Neural cell (in vitro differentiated cells): ENCODE measurements around the gene SYT2. TPM values are rescaled to one million over a fixed set of nuclear protein-coding genes. Genes with fewer than 3 reads are reported as not detected.
"Not testable (repeated sequence)": the region's sequence is repeated elsewhere in the genome, so short reads cannot be mapped to it uniquely, and the experiment has no call there.

Experiments
- H2AFZ ChIP-seq: fragments of 200-600, 300-800 bp; sonication (generic), shearing (Covaris generic); 2 replicates; pipeline ENCODE4 v1.6.0; 2014; ENCODE audit warnings: low read depth, mild to moderate bottlenecking, antibody characterized with exemption, low read length, moderate library complexity
- H3F3A ChIP-seq: fragments of 200-600 bp; shearing (Covaris generic); 2 replicates; pipeline ENCODE4 v1.6.1; 2016; ENCODE audit warnings: mild to moderate bottlenecking, moderate library complexity, mixed read lengths, antibody characterized with exemption, low read length; ENCODE audit not compliant: insufficient read depth, poor library complexity, severe bottlenecking
- H3K27ac ChIP-seq: fragments of 200-600, 300-800 bp; sonication (generic), shearing (Covaris generic); 2 replicates; pipeline ENCODE4 v1.5.1; 2014; ENCODE audit warnings: mild to moderate bottlenecking, low read length, moderate library complexity
- H3K27me3 ChIP-seq: fragments of 300-800, 200-600 bp; sonication (generic), shearing (Covaris generic); 2 replicates; pipeline ENCODE4 v1.6.0; 2014; ENCODE audit warnings: mild to moderate bottlenecking, low read depth, low read length, moderate library complexity; ENCODE audit not compliant: insufficient read depth
- H3K36me3 ChIP-seq: fragments of 300-800, 200-600 bp; sonication (generic), shearing (Covaris generic); 2 replicates; pipeline ENCODE4 v1.5.1; 2014; ENCODE audit warnings: mild to moderate bottlenecking, antibody characterized with exemption, low read length, moderate library complexity; ENCODE audit not compliant: insufficient read depth
- H3K4me2 ChIP-seq: fragments of 300-800, 200-600 bp; sonication (generic), shearing (Covaris generic); 2 replicates; pipeline ENCODE4 v1.6.0; 2014; ENCODE audit warnings: mild to moderate bottlenecking, low read length
- H3K4me3 ChIP-seq: fragments of 300-800, 200-600 bp; sonication (generic), shearing (Covaris generic); 2 replicates; pipeline ENCODE4 v1.5.1; 2014; ENCODE audit warnings: mild to moderate bottlenecking, low read length, moderate library complexity
- H3K79me2 ChIP-seq: fragments of 200-600 bp; shearing (Covaris generic); replicated peaks from 2 replicates; pipeline ENCODE4 v1.6.0; 2014; ENCODE audit warnings: mild to moderate bottlenecking, low read length, moderate library complexity; ENCODE audit not compliant: insufficient read depth
- H3K9ac ChIP-seq: fragments of 300-800, 200-600 bp; sonication (generic), shearing (Covaris generic); 2 replicates; pipeline ENCODE4 v1.6.1; 2016; ENCODE audit warnings: mild to moderate bottlenecking, low read length, mixed read lengths
- H3K9me2 ChIP-seq: fragments of 200-600 bp; shearing (Covaris generic); 2 replicates; pipeline ENCODE4 v1.6.1; 2016; ENCODE audit warnings: mild to moderate bottlenecking, low read length, mixed read lengths; ENCODE audit not compliant: insufficient read depth
- H3K9me3 ChIP-seq: fragments of 200-600, 300-800 bp; sonication (generic), shearing (Covaris generic); 2 replicates; pipeline ENCODE4 v1.6.1; 2016; ENCODE audit warnings: mild to moderate bottlenecking, mixed run types, low read length, moderate library complexity, mixed read lengths
- H4K20me1 ChIP-seq: fragments of 200-600 bp; shearing (Covaris generic); 2 replicates; pipeline ENCODE4 v1.6.1; 2016; ENCODE audit warnings: mild to moderate bottlenecking, mixed run types; ENCODE audit not compliant: insufficient read depth
- CTCF ChIP-seq: fragments of 450-650 bp; IDR thresholded peaks from 2 replicates; pipeline ENCODE4 v1.5.1; 2014; ENCODE audit warnings: antibody characterized with exemption, mild to moderate bottlenecking, moderate library complexity; ENCODE audit not compliant: poor library complexity, severe bottlenecking
- EP300 ChIP-seq: fragments of 450-650 bp; conservative IDR thresholded peaks from 2 replicates; pipeline ENCODE4 v1.6.1; 2014; ENCODE audit warnings: antibody characterized with exemption, mild to moderate bottlenecking, moderate library complexity; ENCODE audit not compliant: poor library complexity, severe bottlenecking
- EZH2 ChIP-seq: fragments of 200-600, 300-800 bp; shearing (Covaris generic), sonication (generic); IDR thresholded peaks from 2 replicates; pipeline ENCODE4 v1.6.1; 2014; ENCODE audit warnings: antibody characterized with exemption, low read length, borderline replicate concordance, mild to moderate bottlenecking; ENCODE audit not compliant: insufficient read depth, poor library complexity, severe bottlenecking
- POLR2AphosphoS5 ChIP-seq: IDR thresholded peaks from 2 replicates; pipeline ENCODE4 v1.6.1; 2012
- RAD21 ChIP-seq: fragments of 450-650 bp; conservative IDR thresholded peaks from 2 replicates; pipeline ENCODE4 v1.6.1; 2014; ENCODE audit warnings: antibody characterized with exemption, mild to moderate bottlenecking, moderate library complexity
- SMC3 ChIP-seq: fragments of 450-650 bp; conservative IDR thresholded peaks from 2 replicates; pipeline ENCODE4 v1.6.1; 2014; ENCODE audit warnings: antibody characterized with exemption, mild to moderate bottlenecking, moderate library complexity; ENCODE audit not compliant: poor library complexity
- TAF1 ChIP-seq: IDR thresholded peaks from 2 replicates; pipeline ENCODE4 v1.6.1; 2012; ENCODE audit warnings: low read depth
- polyA plus RNA-seq: library from polyadenylated mRNA; depleted of rRNA; stranded (reverse); fragments of >200 nt; gene quantifications from 2 replicates; pipeline ENCODE4 v1.2.3, GENCODE V29; 2014
- TF ChIP-seq, protein P1 (sequence below): IDR thresholded peaks from 2 replicates; pipeline ENCODE4 v1.6.1; 2012; ENCODE audit warnings: borderline replicate concordance

SYT2 gene
- polyA plus RNA-seq, 1 donor from 2014 or later = 0.04 TPM

GRCh38 chr1:202553560-202554038 is 156.7 kb downstream of the SYT2 start:
- no peak overlapping the region for H3K4me3 ChIP-seq
- H3K9me2 ChIP-seq = no peaks in the 10 kb centered on the region
- H3K36me3 ChIP-seq = no peaks in the 10 kb centered on the region
- TF ChIP-seq SMC3 (no peak), EP300 (no peak), EZH2 (no peak), POLR2AphosphoS5 (no peak), RAD21 (no peak), CTCF (no peak), TAF1 (no peak)
- TF ChIP-seq, protein P1, sequence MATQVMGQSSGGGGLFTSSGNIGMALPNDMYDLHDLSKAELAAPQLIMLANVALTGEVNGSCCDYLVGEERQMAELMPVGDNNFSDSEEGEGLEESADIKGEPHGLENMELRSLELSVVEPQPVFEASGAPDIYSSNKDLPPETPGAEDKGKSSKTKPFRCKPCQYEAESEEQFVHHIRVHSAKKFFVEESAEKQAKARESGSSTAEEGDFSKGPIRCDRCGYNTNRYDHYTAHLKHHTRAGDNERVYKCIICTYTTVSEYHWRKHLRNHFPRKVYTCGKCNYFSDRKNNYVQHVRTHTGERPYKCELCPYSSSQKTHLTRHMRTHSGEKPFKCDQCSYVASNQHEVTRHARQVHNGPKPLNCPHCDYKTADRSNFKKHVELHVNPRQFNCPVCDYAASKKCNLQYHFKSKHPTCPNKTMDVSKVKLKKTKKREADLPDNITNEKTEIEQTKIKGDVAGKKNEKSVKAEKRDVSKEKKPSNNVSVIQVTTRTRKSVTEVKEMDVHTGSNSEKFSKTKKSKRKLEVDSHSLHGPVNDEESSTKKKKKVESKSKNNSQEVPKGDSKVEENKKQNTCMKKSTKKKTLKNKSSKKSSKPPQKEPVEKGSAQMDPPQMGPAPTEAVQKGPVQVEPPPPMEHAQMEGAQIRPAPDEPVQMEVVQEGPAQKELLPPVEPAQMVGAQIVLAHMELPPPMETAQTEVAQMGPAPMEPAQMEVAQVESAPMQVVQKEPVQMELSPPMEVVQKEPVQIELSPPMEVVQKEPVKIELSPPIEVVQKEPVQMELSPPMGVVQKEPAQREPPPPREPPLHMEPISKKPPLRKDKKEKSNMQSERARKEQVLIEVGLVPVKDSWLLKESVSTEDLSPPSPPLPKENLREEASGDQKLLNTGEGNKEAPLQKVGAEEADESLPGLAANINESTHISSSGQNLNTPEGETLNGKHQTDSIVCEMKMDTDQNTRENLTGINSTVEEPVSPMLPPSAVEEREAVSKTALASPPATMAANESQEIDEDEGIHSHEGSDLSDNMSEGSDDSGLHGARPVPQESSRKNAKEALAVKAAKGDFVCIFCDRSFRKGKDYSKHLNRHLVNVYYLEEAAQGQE = no peak
- H3K27ac ChIP-seq = no peak overlapping the region
- H3K4me2 ChIP-seq = no peak overlapping the region
- H3K9me3 ChIP-seq = no peaks in the 10 kb centered on the region
- H3K27me3 ChIP-seq = no peaks in the 10 kb centered on the region
- no peaks in the 10 kb centered on the region for H3F3A ChIP-seq
- no peak overlapping the region for H2AFZ ChIP-seq
- H3K79me2 ChIP-seq = no peaks in the 10 kb centered on the region
- H3K9ac ChIP-seq = no peak overlapping the region
- no peaks in the 10 kb centered on the region for H4K20me1 ChIP-seq

DNA sequence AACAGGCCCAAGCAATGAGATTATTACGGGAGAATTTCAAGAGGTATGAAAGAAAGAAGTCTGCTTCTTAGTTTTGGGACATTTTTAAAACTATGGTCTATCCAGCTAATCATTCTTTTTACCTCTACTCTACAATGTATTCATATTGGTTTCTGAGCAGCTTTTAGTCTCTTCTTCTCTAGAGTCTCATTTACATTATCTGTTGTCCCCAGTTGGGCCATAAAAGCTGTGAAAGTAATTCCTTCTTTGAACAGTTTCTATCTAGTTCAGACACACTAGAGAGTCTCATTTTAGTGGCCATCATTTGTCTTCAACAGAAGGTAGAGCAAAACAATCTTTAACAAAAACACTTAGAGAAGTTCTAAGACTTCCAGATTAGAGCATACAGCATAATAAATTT is 157.2 kb downstream of the SYT2 start:
- not testable (repeated sequence) for H3K36me3 ChIP-seq, H3K79me2 ChIP-seq, H3K27ac ChIP-seq, H2AFZ ChIP-seq, H3K9me2 ChIP-seq, H3K4me2 ChIP-seq, H3K9ac ChIP-seq, H3K4me3 ChIP-seq, H3K27me3 ChIP-seq, H4K20me1 ChIP-seq, H3F3A ChIP-seq, H3K9me3 ChIP-seq

DNA sequence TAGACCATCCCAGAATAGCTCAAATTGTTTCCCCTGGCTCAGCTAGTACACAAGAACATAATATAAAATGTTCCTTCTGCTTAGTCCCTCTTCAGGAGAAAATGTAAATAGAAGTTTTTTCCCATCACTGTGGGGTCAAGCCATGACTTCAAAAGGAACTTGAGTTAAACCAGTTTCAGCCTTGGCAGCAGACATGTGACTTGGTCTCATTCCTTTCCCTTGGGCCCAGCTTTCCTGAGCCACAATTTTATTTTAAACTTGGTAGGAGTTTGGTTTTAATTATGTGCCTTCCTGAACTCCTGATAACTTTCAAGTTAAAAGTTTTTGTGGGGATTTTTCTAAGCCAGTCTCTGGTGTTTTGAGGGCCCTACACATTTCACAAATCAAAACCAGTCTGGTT is 157.6 kb downstream of the SYT2 start:
- not testable (repeated sequence) for H3K9me2 ChIP-seq, H3K9me3 ChIP-seq, H3K4me3 ChIP-seq, H3K9ac ChIP-seq, H2AFZ ChIP-seq, H3F3A ChIP-seq, H4K20me1 ChIP-seq, H3K27ac ChIP-seq, H3K27me3 ChIP-seq, H3K79me2 ChIP-seq, H3K4me2 ChIP-seq, H3K36me3 ChIP-seq
